Cerebellar nuclear complex (tissue), 1 donor: ENCODE data around the gene OCLN.
"Not testable (repeated sequence)": the region's sequence is repeated elsewhere in the genome, so short reads cannot be mapped to it uniquely, and the experiment has no call there.

Source experiments
- DNase-seq, 2 experiments: peaks; one replicate each; lab custom pipeline; 2025; lab: John Stamatoyannopoulos, UW

The OCLN gene

DNA sequence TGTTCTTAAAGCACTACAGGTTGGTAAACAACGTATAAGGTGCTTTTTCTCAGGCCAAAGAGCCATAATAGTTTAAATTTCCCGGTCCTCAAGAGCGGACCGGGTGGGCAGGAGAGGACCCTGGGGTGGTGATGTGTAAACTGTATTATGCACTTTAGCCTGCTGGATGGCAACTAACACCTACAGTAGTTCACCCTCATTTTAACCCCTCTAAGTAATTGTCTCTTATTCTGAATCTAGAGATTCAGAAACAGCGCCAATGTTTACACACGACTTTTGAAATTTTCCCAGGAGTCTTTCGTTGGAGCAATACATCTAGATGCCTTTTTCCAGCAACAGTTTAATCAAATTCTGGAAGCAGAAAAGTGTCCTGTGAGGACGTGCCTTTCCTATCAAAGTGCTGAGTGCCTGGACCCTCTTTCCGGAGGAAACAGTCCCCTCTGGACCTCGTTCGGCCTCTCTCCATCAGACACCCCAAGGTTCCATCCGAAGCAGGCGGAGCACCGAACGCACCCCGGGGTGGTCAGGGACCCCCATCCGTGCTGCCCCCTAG, 676 bp upstream of the OCLN start:
- no peak for DNase-seq

DNA sequence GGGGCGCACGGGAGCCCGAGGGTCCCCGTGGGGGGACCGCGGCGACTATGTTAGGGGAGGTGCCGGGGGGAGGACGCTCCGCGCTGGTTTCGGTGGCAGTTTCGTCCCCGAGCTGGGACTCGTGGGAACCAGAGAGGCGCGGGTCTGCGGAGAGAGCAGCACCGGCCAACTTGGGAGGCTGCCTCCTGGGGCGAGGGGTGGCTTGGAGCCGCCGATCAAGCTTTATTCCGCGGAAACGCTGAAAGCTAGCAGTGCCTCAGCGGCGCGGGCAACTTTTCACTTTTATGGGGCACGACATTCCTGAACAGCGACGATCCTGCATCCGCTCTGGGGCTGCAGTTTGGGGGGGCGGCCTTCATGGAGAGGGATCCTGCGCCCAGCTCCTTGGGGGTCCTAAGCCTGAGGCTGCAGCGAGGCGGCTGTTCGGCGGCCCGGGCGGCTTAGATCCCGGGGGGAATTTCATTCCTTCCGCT, 369 bp downstream of the OCLN start:
- no peak for DNase-seq

DNA sequence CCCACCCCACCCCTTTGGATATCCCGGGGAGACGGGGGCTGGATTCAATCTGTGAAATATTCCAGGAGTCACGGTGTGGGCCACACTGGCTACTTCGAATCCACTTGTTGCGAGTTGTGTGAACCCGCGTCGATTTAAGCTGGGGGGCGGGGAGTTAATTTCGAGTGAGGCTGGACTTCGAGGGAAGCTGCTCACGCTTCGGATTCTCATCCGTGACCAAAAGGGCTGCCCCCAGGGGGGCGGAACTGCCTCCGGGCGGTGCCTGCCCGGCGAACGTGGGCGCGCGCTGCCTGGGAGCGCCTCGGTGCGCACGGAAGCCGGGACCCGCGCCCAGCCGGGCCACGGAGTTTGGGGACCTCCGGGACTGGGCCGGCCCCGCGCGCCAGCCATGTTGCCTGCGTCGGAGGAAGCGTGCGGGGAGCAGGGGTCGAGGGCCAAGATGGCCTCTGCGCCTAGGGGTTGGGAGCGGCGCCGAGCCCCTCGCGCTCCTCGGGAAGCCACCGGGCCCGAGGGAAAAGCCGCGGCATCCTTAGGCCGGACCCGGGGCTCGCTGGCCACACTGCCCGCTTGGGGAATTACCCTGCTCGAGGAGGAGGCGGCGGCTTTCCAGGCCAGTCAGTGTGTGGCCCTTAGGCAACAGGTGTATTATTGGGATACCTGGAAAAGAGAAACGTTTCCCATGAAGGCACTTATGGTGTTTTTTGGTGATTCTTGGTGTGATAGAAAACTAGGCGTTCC, 975 bp downstream of the OCLN start:
- no peak for DNase-seq

DNA sequence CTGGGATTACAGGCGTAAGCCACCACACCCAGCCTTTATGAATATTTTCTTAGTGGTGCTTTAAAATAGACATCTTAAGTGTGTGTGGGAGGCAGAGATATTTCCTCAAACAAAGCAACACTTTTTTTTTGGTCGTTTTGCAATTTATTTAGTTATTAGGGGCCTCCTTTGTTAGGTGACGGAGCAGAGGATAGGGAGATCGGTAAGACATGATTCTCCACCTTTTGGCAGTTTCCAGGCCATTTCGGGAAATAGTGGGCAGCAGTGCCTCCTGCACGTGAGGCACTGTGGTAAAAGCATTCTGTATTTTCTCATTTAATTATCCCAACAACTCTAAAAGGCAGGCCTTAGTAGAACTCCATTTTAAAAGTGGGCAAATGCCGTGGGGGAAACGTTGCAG, 1.9 kb downstream of the OCLN start:
- no peak for DNase-seq

DNA sequence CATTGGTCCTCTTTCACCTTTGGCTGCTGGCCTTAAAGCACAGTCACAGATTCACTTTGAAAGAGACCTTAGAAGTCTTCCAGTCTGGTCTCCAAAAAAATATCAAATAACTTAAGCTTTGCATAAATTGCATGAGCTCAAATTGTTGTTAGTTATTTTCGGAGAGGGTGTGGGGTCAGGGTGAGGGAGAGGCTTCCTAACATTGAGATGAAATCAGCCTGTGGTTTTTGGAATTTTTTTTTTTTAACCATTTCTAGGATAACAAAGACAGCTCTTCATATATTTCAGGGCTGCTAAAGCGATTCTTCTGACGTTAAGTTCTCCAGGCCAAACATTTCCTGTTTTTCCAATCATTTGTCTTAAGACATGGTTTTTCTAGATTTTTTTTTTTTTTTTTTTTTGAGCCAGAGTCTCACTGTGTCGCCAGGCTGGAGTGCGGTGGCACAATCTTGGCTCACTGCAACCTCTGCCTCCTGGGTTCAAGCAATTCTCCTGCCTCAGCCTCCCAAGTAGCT, 4.5 kb downstream of the OCLN start:
- DNase-seq, result no peak

DNA sequence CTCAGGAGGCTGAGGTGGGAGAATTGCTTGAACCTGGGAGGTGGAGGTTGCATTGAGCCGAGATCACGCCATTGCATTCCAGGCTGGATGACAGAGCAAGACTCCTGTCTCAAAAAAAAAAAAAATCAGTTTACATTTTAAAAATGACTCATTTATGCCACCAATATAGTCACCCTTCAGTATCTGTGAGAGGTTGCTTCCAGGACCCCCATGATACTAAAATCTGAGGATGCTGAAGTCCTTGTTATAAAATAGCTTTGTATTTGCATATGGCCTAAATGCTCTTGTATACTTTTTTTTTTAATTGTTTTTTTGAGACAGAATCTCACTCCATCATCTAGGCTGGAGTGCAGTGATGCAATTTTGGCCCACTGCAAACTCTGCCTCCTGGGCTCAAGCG, 5.8 kb downstream of the OCLN start:
- DNase-seq, result no peak

DNA sequence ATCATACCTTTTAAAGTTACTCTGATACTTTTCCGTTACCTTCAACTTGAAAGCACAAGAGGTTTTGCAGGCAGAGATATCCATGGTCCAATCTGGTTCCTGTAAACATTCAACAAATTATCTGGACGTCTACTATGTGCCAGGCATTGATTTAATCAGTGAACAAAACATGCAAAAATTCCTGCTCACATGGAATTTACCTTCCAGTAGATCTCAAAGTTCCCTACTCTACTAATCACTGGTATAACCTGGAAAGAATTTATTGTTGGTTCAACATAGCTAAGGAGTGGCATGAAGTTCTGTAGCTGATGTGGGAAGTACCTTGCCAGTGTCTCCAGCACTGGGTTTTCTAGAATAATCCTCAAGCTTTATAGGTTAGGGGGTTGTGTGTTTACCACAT, 9.8 kb downstream of the OCLN start:
- no peak for DNase-seq

DNA sequence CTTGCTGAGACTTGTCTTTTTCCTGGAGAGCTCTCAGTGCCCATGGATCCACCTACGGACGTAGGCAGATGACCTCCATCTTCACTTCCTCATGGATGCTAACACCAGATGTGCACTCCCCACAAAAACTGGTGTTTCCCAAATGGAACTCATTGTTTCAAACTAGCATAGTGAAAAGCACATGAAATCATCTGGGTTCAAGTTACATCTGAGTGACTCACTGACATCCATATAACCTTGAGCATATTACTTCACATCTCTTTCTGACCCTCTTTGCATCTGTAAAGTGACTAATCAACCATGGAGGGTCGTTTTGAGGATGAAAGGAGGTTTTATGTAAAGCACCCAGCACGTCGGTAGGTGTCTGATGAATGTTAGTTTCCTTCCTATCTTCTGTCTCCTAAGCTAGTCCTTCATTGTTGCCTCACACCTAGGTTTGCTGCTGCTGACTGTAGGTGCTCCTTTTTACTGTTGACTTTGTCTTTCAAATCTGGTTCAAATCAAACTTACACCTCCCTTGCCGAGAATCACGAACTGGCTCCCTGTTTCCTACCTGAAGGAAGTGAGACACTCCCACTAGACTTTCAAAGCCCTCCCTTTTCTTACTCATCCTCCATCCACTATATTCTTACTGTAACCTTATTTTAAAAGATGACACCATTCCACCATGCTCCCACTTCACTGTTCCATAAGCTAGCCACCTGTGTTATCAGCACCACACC, 10.3 kb downstream of the OCLN start:
- no peak for DNase-seq

DNA sequence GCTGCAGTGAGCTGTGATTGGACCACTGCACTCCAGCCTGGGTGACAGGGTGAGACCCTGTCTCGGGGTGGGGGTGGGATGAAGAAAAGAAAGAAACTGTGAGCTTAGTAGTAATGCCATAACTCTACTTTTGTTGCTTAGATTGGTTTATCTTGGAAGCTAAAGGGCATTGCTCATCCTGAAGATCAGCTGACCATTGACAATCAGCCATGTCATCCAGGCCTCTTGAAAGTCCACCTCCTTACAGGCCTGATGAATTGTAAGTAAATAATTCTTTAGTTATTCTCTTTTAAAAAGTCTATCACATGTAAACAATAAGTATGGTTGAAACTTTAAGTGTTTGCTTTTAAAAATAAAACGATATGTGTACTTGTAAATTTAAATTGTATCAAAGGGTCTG, 11.4 kb downstream of the OCLN start:
- no peak for DNase-seq

DNA sequence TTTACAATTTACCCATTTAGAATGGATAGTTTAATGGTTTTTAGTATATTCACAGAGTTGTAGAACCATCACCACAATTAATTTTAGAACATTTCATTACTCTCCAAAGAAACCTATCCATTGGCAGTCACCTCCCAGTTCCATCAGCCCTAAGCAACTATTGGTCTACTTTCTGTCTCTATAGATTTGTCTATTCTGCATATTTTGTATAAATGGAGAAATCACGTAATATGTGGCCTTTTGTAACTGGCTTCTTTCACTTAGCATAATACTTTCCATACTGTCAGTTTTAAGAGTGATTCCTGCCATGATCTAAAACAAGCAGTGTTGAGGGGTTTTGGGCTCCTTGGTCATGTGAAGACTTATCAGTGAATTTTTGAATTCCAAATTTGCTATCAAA, 12.7 kb downstream of the OCLN start:
- DNase-seq, result no peak

DNA sequence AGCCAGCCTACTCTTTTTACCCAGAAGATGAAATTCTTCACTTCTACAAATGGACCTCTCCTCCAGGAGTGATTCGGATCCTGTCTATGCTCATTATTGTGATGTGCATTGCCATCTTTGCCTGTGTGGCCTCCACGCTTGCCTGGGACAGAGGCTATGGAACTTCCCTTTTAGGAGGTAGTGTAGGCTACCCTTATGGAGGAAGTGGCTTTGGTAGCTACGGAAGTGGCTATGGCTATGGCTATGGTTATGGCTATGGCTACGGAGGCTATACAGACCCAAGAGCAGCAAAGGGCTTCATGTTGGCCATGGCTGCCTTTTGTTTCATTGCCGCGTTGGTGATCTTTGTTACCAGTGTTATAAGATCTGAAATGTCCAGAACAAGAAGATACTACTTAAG, 16.6 kb downstream of the OCLN start:
- DNase-seq, result no peak

DNA sequence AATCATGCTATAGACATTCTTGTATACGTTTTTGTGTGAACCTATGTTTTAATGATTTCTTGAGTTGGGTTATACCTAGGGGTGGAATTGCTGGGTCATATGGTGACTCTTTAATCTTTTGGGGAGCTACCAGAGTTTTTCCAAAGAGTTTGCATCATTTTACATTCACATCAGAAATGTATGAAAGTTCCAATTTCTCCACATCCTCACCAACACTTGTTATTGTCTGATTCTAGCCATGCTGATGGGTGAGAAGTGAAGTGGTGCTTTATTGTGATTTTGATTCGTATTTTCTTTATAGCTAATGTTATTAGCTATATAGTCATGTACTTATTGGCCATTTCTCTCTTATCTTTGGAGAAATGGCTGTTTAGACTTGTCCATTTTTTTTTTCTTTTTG, 18.1 kb downstream of the OCLN start:
- DNase-seq, result no peak

DNA sequence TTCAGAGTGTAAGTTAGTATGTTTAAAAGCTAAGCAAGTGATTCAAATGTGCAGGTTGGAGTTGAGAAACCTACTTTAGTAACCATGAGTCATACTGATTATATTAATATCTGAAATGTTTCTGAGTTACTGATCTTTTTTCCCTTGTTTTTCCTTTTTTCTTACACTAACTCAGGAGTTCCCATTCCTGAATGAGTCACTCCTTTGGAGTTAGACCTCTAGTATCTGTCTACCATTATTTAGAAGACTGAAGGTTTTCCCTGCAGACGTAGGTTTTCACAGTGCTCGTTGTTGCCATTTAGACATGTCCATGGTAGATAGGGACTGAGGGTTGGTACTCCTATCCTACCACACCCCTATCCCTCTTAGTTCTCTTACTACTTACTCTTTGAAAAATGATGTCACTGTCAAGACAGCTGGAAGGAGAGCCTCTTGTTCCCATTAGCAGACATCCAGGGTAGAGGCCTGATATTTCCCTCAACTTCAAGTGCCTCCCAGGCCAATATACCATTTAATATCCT, 20.2 kb downstream of the OCLN start:
- DNase-seq, result no peak

DNA sequence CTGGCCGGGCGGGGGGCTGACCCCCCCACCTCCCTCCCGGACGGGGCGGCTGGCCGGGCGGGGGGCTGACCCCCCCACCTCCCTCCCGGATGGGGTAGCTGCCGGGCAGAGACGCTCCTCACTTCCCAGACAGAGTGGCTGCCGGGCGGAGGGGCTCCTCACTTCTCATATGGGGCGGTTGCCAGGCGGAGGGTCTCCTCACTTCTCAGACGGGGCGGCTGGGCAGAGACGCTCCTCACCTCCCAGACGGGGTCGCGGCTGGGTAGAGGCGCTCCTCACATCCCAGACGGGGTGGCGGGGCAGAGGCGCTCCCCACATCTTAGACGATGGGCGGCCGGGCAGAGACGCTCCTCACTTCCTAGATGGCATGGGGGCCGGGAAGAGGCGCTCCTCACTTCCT, 23.0 kb downstream of the OCLN start:
- DNase-seq, result not testable (repeated sequence)

DNA sequence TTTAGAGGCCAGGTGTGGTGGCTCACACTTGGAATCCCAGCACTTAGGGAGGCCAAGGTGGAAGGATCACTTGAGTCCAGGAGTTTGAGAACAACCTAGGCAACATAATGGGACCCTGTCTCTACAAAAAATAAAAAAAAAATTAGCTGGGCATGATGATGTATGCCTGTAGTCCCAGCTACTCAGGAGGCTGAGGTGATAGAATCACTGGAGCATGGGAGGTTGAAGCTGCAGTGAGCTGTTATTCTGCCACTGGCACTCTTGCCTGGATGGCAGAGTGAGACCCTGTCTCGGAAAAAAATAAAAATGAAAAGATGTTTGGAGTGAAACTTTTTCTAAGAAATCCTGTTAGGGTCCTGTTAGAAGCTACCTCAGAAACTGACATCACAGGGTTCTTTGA, 24.2 kb downstream of the OCLN start:
- DNase-seq, result no peak

DNA sequence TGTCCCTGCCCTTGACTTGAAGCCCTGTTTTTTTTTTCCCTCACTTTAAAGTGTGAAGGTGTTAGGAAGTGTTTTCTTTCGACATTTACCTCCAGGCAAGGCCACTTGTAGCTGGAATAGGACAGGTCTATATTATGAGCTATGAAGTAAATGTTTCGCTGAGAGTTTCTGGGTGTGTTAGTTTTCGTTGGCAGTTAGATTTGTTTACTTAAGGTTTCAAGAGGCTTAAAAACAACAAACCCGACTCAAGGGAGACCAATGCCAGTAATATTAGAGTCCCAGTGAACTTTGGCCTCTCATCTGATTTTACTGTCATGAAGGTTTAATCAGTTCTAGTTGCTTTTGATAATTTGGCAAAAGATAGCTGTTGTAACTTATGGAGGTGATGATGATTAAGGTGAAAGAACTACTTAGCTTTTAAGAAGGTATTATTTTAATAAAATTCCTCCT, 25.2 kb downstream of the OCLN start:
- no peak for DNase-seq

DNA sequence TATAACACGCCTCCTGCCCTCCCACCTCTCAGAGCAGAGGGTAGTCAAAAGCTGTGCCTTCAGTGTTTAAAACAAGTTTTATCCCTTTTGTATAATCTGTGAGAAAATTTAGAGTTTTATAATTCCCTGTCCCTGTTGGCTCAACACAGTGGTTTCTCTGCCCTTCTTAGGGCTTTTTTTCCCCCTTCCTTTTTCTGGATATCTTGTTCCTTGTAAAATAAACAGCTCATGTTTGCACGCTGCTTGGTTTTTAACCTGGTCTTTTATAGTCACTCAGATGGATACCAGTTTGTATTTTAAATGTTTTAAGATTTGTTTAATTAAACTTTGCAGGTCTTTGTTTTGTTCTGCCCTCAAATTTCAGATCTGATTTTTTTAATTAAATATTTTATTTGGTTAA, 26.7 kb downstream of the OCLN start:
- DNase-seq, result no peak

DNA sequence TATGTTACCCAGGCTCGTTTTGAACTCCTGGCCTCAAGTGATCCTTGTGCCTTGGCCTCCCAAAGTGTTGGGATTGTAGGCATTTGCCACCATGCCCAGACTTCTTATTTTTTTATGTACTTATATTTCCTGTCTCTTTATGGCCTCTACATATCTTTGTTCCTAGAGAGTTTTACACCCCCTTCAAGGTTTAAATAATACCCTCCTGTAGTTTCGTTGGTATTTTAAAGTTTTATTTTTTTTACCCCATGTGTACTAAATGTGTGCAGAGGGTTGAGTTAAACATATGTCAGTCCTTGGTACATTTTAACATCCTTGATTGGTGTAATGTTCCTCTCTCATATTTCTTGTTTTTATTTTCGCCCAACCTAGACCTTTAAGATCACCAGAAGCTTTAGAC, 29.4 kb downstream of the OCLN start:
- no peak for DNase-seq

DNA sequence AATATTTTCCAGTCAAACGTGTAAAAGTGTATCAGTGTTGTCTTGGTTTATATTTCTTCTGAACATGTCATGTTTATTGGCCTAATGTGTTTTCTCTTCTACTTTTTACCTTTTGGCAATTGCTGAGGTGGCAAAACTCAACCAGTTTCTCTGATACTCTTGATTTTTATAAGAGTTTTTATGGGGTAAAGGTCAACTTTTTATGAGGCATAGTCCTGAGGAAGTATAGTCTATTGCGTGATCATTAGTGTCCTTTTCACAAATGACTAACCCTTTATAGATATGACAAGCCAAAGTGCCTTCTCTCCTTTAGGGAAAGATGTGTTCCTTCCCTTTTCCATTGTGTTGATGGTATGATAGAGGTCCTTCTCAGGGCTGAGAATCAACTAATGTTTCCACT, 32.9 kb downstream of the OCLN start:
- no peak for DNase-seq

DNA sequence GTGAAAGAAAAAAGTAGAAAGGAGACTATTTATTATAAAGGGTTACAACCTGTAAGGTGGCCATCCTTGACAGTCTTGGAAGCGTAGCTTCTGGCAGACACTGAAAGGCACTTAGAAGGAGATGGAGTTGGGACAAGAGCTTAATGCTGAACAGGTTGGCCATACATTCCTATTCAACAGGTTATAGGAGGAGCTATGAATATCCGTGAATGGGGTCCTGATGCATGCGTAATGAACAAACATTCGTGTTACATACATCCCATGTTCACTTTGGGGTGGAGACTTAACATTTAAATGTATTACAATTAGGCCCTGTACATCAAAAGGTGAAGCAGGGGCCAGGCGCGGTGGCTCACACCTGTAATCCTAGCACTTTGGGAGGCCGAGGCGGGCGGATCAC, 34.1 kb downstream of the OCLN start:
- DNase-seq, result no peak

DNA sequence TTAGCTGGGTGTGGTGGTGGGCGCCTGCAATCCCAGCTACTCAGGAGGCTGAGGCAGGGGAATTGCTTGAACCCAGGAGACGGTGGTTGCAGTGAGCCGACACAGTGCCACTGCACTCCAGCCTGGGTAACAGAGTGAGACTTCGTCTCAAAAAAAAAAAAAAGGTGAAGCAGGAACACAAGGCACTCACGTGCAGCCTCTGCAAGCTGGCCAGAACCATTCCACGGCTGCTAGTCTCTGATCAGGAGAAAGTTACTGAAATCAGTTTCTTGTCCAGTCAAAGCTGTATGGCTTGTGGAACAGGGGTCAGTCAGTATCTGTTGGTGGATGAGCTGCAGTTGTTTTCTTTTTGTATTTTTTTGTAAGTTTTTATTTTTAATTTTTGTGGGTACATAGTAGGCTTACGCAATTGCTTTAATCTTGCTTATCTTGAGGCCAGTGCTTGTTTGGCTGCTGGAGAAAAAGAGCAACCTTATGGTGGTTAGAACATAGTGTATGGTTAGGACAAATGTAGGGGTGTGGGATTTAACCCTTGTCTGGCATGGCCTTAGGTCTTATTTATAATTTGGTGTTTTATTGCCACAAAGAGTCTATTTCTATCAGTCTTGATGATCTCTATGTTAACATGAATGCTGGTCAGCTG, 34.7 kb downstream of the OCLN start:
- no peak for DNase-seq

DNA sequence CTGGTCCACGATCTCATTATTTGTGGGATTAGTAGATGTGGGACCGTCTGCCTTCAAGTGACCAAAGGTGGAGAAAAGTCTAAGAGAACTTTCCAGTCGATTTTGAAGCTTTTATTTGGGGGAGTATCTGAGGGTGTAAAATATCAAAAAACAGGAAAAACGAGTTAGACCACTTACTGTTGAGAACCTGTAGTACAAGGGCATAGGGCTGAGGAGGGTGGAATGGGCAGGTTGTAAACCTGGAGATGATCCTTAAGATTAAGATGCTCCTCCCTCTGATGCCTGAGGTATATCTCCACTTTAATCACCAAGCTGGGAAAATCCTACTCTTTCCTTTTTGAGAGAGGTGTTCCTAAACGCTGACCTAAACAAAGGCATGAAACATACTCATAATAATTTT, 35.4 kb downstream of the OCLN start:
- DNase-seq, result no peak
